ENCODE data around the gene LLGL2.
"Not testable (repeated sequence)": the region's sequence is repeated elsewhere in the genome, so short reads cannot be mapped to it uniquely, and the experiment has no call there.

The LLGL2 gene

DNA sequence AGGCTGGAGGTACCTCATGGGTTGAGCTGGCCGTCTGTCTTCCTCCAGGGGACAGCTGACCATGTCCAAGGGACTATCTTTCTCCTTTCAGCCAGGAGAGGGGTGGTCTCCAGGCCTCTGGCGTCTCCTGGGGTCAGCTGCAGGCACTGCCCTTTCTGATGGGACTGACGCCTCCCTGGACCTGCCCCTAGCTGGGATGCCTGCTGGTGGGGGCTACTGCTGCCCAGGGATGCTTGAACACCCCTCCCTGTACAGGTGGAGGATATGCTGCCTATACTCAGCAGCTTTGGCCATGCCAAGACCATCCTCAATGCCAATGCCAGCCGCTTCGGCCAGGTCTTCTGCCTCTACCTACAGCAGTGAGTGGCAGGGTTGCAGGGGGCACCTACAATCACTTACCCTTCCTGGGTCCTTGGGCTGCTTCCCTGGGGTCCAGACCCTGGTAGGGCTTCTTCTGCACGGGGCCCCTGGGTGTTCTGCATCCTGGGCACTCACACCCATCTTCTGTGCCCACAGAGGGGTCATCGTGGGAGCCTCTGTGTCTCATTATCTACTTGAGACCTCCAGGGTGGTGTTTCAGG, 66.3 kb downstream of the LLGL2 start:
- no peak for DNase-seq (ENCODE audit: low read depth)

DNA sequence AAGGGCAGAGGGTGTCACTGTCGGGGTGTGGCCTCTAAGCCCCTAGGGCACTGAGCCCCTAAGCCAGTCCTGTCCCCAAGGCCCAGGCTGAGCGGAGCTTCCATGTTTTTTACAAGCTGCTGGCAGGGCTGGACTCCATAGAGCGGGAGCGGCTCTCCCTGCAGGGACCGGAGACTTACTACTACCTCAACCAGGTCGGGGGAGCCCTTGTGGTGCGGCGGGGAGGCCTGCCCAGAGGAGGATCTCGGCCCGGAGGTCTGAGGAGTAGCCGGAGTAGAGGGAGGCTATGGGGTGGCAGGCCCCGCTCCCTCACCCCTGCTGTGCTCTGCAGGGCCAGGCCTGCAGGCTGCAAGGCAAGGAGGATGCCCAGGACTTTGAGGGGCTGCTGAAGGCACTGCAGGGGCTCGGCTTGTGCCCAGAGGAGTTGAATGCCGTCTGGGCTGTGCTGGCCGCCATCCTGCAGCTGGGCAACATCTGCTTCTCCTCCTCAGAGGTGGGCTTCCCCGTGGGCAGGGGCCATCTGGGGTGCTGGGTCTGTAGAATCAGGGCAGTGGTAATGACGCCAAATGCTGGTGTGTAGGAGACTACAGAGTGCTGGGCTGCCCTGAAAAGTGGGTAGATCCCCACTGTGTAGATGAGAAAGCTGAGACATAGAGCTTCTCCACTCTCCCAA, 67.0 kb downstream of the LLGL2 start:
- DNase-seq (ENCODE audit: low read depth): no peak

GRCh38 chr17:75593430-75593829, 67.9 kb downstream of the LLGL2 start:
- not testable (repeated sequence) for DNase-seq (ENCODE audit: low read depth)

- no peak for DNase-seq (ENCODE audit: low read depth)
Observed at GRCh38 chr17:75594499-75595283, 69.2 kb downstream of the LLGL2 start.

- no peak for DNase-seq (ENCODE audit: low read depth)
Observed at GRCh38 chr17:75595284-75595919, 69.9 kb downstream of the LLGL2 start.

DNA sequence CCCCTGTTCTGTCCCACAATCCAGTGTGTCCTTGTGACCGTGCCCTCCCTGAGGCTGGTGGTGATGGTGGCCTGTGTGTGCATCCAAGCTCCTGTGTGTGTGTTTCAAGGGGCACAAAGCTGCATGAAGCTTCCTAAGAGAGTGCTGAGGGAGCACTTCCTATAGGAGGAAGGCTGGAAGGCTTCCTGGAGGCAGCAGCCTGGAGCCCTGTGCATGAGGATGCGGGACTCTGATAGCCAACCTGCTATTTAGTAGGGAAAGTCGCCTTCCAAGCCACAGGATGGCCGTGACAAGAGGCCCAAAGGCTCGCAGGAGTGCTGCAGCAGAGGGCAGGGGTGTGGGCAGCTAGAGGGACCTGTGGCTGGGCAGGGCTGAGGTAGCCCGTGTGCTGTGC, 70.4 kb downstream of the LLGL2 start:
- no peak for DNase-seq (ENCODE audit: low read depth)

GRCh38 chr17:75596320-75597087, 71.0 kb downstream of the LLGL2 start:
- no peak for DNase-seq (ENCODE audit: low read depth)

DNA sequence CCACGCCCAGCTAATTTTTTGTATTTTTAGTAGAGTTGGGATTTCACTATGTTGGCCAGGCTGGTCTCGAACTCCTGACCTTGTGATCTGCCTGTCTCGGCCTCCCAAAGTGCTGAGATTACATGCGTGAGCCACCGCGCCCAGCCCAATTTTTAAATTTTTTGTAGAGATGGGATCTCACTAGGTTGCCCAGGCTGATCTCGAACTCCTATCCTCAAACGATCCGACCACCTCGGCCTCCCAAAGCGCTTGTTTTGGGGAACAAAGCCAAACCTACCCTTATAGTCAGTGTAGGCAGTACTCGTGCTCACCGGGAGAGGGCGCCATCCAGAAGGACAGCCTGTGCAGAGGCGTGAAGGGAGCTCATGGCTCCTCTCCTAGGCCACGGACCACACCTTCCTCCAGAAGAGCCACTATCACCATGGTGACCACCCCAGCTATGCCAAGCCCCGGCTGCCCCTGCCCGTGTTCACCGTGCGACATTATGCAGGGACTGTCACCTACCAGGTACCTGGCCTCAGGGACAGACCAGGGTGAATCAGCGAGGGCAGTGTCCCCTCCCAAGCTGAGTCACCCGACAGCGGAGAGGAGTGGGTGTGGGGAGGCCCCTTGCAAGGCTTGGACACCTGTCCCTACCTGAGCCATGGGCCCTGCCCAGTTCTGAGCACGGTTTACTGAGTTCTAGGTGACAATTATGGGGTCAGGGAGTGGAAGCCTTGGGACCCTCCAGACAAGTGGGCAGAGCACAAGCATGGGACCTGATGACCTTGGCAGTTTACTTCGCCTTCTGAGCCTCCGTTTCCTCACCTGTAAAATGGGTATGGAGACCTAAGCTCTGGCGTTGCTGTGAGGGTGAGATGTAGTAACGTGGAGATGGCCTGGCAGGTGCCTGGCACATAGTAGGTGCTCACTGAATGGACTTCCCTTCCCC, 75.8 kb downstream of the LLGL2 start:
- DNase-seq (ENCODE audit: low read depth): no peak

- DNase-seq (ENCODE audit: low read depth): no peak
Observed at GRCh38 chr17:75602644-75603043, 77.1 kb downstream of the LLGL2 start.

GRCh38 chr17:75603123-75603522, 77.6 kb downstream of the LLGL2 start:
- no peak for DNase-seq (ENCODE audit: low read depth)

DNA sequence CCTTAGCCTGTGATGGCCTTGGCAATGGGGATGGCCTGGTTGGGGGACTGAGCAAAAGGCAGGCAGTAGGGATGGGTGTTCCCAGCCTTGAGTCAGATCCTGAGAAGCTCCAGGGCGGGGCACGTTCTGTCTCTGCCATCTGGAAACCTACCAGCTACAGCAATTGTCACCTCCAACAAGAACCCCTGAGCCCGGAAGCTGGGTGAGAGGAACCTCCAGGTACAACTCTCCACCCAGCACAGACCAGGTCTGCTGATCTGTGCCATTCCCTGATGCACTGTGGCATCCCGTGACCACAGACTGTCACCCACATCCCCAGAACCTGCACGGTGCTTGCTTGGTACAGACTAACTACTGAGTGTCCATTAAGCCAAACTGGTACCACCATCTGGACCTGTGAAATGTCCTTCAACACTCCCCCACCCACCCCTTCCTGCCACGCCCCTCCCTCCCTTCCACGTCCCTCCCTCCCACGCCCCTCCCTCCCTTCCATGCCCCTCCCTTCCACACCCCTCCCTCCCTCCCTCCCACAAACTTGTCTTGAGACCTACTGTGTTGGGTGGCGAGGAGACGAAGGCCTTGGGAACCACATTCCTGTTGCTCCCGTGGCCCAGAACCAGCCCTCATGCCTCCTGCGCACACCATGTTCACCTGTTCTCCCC, 78.7 kb downstream of the LLGL2 start:
- DNase-seq (ENCODE audit: low read depth): no peak

- DNase-seq (ENCODE audit: low read depth): no peak
Observed at GRCh38 chr17:75605790-75606189, 80.3 kb downstream of the LLGL2 start.

GRCh38 chr17:75607086-75607485, 81.6 kb downstream of the LLGL2 start:
- no peak for DNase-seq (ENCODE audit: low read depth)

DNA sequence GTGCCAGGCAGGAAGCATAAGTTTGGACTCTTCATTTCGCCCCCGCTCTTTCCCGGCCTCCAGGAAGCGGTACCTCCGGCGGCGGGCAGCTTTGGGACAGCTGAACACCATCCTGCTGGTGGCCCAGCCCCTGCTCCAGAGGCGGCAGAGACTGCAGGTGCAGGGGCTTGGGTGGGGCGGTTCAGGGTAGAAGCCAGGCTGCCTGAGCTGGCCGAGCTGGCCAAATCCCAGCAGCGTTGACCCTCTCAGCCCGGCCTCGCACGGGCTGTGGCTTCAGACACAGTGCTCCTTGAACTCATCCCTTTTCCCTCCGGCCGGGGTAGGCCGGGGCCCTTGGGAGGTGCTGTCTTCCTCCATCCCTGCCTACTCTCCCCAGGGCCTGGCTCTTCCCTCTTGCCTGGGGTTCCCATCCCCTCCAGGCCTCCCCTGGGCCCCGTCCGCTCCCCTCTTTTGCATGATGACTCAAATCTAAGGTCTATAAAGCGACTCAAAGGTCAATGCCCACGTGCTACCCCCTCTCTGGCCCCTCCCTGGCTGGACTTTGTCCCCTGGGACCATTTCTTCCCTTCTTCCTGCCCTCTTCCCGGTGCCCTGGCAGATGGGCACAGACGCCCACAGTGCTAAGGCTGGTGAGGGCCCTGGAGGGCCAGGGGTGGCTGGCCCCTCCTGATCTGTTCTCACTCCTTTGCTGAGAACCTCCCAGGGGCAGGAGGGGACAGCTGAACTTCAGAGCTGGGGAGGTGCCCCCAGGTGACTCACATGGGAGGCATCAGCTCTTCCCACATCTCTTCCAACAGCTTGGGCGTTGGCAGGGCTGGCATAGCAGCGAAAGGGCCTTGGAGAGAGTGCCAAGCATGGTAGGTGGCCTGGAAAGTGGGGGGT, 84.8 kb downstream of the LLGL2 start:
- DNase-seq (ENCODE audit: low read depth): no peak

- DNase-seq (ENCODE audit: low read depth): no peak
Observed at GRCh38 chr17:75611851-75612429, 86.4 kb downstream of the LLGL2 start.

DNA sequence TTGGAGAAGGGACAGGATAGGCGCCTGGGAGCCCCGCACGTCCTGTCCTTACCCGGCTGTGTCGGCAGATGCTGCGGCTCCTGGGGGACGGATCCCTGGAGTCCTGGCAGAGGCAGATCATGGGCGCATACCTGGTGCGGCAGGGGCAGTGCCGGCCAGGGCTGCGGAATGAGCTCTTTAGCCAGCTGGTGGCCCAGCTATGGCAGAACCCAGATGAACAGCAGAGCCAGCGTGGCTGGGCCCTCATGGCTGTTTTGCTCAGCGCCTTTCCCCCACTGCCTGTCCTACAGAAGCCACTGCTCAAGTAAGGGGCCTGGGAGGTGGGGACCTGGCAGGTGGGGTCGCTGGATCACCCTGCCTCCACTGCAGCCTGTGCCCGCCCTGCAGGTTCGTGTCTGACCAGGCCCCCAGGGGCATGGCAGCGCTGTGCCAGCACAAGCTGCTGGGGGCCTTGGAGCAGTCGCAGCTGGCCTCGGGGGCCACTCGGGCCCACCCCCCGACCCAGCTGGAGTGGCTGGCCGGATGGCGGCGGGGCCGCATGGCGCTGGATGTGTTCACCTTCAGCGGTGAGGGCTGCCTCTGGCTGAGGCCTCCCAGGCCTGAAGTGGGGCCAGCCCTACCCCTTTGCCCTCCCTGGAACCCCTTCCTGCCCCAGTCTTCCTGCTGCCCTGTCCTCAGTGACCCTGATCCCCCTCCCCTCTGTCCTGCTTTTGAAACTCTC, 87.6 kb downstream of the LLGL2 start:
- DNase-seq (ENCODE audit: low read depth): no peak

DNA sequence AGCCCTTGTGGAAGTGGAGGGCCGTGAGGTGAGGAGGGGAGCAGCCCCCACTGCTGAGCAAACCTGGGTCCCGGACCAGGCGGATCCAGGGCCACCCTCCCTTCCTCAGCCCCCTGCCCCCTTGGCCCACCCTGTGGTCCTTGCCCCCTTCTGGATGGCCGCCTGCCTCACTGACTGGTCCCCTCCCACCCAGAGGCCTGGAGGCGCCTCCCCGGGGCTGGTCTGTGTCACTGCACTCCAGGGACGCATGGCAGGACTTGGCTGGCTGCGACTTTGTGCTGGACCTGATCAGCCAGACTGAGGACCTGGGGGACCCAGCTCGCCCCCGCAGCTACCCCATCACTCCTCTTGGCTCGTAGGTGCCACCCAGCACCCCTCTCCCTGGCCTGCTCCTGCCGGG, 88.5 kb downstream of the LLGL2 start:
- DNase-seq (ENCODE audit: low read depth): no peak

GRCh38 chr17:75614556-75615270, 89.2 kb downstream of the LLGL2 start:
- DNase-seq (ENCODE audit: low read depth): no peak
